MCF 10A (cell line): ENCODE measurements around the gene NLRP5. TPM values are rescaled to one million over a fixed set of nuclear protein-coding genes. Genes with fewer than 3 reads are reported as not detected.

Experiments
- BruUV-seq: library from RNA; stranded (reverse); fragments of 400-500 nt; replicated peaks from 2 replicates; lab custom pipeline; 2021; lab: Mats Ljungman, UMichigan
- CTCF ChIA-PET: fragments of 300-600 bp; sonication (Branson Sonifier 250); formaldehyde crosslinking; extraction: SDS; loops from one replicate; lab custom pipeline; 2021; ENCODE audit warnings: antibody characterized with exemption, inconsistent platforms; lab: Yijun Ruan, JAX
- POLR2A ChIA-PET: fragments of 300-600, 350-650 bp; sonication (Branson Sonifier 250); formaldehyde crosslinking; extraction: SDS; loops from one replicate; lab custom pipeline; 2020; ENCODE audit warnings: antibody characterized with exemption, inconsistent platforms; lab: Yijun Ruan, JAX
- DNase-seq: peaks from one replicate; pipeline ENCODE4 v3.0.0-alpha.2; 2018; ENCODE audit not compliant: unreplicated experiment
- H3K27ac Mint-ChIP-seq: one replicate; pipeline ENCODE4 v1.8.0; 2022; ENCODE audit warnings: mild to moderate bottlenecking, low read depth, mixed read lengths; ENCODE audit not compliant: unreplicated experiment
- H3K27me3 Mint-ChIP-seq: one replicate; pipeline ENCODE4 v1.8.0; 2022; ENCODE audit warnings: mixed read lengths; ENCODE audit not compliant: insufficient read depth, unreplicated experiment
- H3K36me3 Mint-ChIP-seq: one replicate; pipeline ENCODE4 v1.8.0; 2022; ENCODE audit warnings: mild to moderate bottlenecking, moderate library complexity, mixed read lengths; ENCODE audit not compliant: insufficient read depth, unreplicated experiment
- H3K4me1 Mint-ChIP-seq: one replicate; pipeline ENCODE4 v1.8.0; 2022; ENCODE audit warnings: mixed read lengths; ENCODE audit not compliant: insufficient read depth, unreplicated experiment
- H3K4me3 Mint-ChIP-seq: one replicate; pipeline ENCODE4 v1.8.0; 2022; ENCODE audit warnings: mild to moderate bottlenecking, moderate library complexity, mixed read lengths; ENCODE audit not compliant: unreplicated experiment
- H3K9me3 Mint-ChIP-seq: one replicate; pipeline ENCODE4 v1.8.0; 2022; ENCODE audit warnings: mixed read lengths; ENCODE audit not compliant: unreplicated experiment
- intact Hi-C: fragments of 100-400 bp; cut with micrococcal nuclease; formaldehyde crosslinking; loops from 2 replicates; pipeline ENCODE4 v1.14.1; 2022
- total RNA-seq: library from RNA; stranded (reverse); gene quantifications from 2 replicates; pipeline ENCODE4 v1.2.3, GENCODE V29; 2022
- TF ChIP-seq, protein P1 (sequence below): fragments of 200-600 bp; IDR thresholded peaks from one replicate; pipeline ENCODE4 v1.8.0; 2022; ENCODE audit warnings: antibody characterized with exemption, mild to moderate bottlenecking; ENCODE audit not compliant: unreplicated experiment

Gene NLRP5
- total RNA-seq, 1 experiment from 2014 or later, result not detected

DNA sequence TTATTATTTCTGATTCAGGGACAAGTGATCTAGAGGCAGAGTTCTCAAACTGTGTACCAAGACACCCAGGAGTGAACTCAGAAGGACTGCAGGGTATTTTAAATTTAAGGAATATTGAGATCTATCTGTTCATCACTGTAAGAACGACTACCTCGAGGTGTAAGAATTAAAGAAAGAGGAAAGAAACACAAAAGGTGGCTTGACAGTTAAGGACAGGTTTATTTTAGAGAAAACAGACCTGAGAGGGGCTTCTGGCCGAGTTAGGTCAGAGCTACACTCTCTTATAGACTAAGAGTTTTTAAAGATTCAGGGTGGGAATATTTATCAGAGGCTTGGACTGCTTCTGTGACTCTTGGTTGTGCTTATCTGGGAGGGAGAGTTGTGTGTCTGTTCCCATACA lies 12.6 kb upstream of the NLRP5 start:
- Mint-ChIP-seq H3K4me1 (no peaks in the 10 kb centered on the region), H3K27ac (no peak overlapping the region), H3K9me3 (peaks cover 47% of the 10 kb centered on the region), H3K27me3 (no peaks in the 10 kb centered on the region), H3K36me3 (no peaks in the 10 kb centered on the region), H3K4me3 (no peak overlapping the region)
- BruUV-seq, result no TSS peak
- no peak for DNase-seq
- TF ChIP-seq, protein P1, sequence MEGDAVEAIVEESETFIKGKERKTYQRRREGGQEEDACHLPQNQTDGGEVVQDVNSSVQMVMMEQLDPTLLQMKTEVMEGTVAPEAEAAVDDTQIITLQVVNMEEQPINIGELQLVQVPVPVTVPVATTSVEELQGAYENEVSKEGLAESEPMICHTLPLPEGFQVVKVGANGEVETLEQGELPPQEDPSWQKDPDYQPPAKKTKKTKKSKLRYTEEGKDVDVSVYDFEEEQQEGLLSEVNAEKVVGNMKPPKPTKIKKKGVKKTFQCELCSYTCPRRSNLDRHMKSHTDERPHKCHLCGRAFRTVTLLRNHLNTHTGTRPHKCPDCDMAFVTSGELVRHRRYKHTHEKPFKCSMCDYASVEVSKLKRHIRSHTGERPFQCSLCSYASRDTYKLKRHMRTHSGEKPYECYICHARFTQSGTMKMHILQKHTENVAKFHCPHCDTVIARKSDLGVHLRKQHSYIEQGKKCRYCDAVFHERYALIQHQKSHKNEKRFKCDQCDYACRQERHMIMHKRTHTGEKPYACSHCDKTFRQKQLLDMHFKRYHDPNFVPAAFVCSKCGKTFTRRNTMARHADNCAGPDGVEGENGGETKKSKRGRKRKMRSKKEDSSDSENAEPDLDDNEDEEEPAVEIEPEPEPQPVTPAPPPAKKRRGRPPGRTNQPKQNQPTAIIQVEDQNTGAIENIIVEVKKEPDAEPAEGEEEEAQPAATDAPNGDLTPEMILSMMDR, result no peak
- ChIA-PET POLR2A (no interaction called here), CTCF (no interaction called here)
- intact Hi-C loops, result no loop called here

DNA sequence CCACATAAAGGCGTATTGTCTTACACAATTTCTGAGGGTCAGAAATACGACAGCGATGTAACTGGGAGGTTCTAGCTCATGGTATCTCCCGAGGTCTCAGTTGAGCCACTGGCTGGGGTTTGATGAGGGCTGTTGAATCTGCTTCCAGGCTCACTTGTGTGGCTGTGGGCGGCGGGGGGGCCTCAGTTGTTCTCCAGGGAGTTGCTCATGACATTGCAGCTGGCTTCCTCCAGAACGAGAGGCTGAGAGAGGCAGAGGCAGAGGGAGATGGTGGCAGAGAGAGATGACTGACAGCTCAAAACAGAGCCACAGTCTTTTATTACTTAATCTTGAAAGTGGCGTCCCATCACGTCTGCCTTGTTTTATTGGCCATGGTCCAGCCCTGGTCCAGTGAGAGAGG lies 6.2 kb upstream of the NLRP5 start:
- CTCF ChIA-PET, result no interaction called here
- Mint-ChIP-seq H3K27me3 (no peaks in the 10 kb centered on the region), H3K4me1 (no peaks in the 10 kb centered on the region), H3K36me3 (no peaks in the 10 kb centered on the region), H3K9me3 (peaks cover 29% of the 10 kb centered on the region), H3K4me3 (no peak overlapping the region), H3K27ac (no peak overlapping the region)
- TF ChIP-seq, protein P1, result no peak
- DNase-seq, result no peak
- intact Hi-C loops, result no loop called here
- POLR2A ChIA-PET, result no interaction called here
- BruUV-seq, result no TSS peak

DNA sequence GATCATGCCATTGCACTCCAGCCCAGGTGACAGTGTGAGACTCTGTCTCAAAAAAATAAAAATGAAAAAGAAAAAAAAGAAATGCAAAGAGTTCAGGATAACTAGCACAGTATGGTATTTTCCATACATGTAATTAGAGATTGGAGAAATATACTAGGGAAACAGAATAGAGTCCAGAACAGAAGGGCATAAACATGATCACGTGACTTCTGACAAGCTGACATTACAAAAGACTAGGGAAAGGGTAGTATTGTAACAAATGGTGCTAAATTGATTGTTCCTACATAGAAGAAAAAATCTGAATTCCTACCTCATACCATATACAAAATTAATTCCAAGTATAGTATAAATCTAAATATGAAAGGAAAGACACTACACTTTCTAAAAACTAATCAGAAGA lies 1.3 kb upstream of the NLRP5 start:
- Mint-ChIP-seq H3K27ac (no peak overlapping the region), H3K36me3 (no peaks in the 10 kb centered on the region), H3K9me3 (peaks cover 15% of the 10 kb centered on the region), H3K4me1 (no peaks in the 10 kb centered on the region), H3K4me3 (no peak overlapping the region), H3K27me3 (no peaks in the 10 kb centered on the region)
- TF ChIP-seq, protein P1, result no peak
- no peak for DNase-seq
- intact Hi-C loops, result no loop called here
- ChIA-PET POLR2A (no interaction called here), CTCF (no interaction called here)
- BruUV-seq, result no TSS peak

DNA sequence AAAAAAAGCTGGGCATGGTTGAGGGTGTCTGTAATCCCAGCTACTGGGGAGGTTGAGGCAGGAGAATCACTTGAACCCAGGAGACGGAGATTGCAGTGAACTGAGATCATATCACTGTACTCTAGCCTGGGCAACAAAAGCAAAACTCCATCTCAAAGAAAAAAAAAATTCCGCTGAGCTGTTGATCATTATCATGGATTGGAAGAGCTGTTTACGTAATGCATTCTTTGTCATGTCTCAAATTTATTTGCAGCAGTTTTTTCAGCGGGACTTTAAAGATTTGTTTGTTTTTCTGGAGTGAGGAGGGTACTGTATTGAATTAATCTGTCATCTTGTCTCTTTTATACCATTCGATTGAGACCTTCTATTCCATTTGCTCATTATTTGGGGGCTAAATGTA lies 4.3 kb downstream of the NLRP5 start:
- ChIA-PET POLR2A (no interaction called here), CTCF (interaction anchor here (0.8 kb wide), 1 partner anchor 34 kb away, joined by 4 read pairs; no protein-coding TSS in a partner anchor)
- Mint-ChIP-seq H3K4me1 (no peaks in the 10 kb centered on the region), H3K4me3 (no peak overlapping the region), H3K9me3 (peaks cover 18% of the 10 kb centered on the region), H3K27me3 (no peaks in the 10 kb centered on the region), H3K36me3 (peaks cover 7% of the 10 kb centered on the region), H3K27ac (no peak overlapping the region)
- no TSS peak for BruUV-seq
- intact Hi-C loops, result no loop called here
- DNase-seq, result no peak
- TF ChIP-seq, protein P1, result no peak
